HG03139 (cell line): ENCODE measurements around the gene CCDC85C.

ENCODE experiments used
- ATAC-seq: cut with Tn5 transposase; IDR thresholded peaks from one replicate; pipeline ENCODE4 v1.9.1; 2021; ENCODE audit not compliant: unreplicated experiment

The CCDC85C gene

DNA sequence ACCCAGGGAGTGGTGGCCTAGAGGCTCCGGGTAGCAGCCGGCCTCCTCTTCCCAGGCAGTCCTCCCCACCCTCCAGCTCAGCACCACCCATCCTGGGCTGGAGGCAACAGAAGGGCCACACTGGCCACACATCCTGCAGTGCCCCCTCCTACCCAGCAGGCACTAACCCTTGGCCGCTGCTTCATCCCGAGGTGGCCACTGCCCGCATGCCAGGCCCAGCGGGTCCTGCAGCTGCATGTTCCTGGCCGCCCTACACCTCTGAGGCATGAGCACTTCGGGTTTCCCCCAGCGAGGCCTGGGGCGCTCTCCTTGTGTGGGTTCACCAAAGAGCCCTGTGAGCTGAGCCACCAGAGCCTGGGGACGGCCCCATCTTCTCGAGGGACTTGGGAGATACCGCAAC lies 61.4 kb downstream of the CCDC85C start:
- no peak for ATAC-seq

DNA sequence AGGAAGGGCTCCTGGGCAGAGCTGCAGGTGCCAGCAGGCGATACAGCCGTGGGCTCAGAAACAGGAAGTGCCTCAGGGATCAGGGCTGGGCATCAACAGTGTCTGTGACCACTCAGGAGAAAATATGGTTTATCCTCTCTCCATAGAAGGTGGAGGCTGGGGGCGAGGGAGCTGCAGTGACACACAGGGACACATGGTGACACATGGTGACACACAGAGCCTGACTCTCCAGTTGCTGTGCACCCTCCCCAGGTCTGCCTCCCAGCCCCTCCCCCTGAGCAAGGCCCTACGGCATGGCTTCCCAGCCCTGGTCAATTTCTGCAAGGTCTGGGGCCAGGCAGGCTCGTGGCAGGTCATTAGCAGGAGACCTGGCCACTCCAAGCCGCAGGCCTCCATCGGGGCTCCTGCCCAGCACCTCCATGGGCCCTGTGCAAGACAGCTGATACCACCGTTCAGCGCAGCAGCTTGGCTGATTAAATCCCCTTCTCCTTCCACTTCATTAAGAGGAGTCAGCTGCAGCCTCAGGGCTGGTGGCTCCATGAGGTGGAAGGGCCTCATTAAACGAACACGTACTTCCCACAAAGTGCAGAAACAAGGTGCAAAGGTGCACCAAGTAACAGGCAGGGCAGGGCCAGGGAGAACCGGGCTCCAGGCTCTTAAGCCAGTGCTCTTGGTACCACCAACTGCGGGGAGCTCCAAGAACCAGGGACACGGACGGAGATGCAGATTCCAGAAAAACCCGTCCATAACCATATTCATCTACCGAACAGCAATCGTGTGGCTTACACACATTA lies 62.1 kb downstream of the CCDC85C start:
- ATAC-seq: no peak

DNA sequence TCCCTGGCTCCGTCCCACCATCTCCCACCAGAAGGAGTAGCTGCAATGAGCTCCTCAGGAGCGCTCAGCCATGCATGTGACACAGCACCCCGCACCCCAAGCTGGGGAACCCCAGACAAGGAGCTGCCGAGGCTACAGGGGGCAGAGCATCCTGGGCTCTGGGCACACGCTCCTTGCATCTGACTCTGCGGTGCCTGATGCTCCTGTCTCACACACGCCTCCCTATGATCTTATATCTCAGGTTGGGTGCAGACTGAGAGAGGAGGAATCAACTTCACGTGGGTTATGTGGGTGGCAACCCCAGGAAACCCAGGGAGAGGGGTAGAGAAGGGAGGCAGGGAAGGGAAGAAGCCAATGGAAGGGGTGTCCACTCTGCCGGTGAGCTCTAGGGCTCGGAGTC lies 62.8 kb downstream of the CCDC85C start:
- ATAC-seq: no peak

DNA sequence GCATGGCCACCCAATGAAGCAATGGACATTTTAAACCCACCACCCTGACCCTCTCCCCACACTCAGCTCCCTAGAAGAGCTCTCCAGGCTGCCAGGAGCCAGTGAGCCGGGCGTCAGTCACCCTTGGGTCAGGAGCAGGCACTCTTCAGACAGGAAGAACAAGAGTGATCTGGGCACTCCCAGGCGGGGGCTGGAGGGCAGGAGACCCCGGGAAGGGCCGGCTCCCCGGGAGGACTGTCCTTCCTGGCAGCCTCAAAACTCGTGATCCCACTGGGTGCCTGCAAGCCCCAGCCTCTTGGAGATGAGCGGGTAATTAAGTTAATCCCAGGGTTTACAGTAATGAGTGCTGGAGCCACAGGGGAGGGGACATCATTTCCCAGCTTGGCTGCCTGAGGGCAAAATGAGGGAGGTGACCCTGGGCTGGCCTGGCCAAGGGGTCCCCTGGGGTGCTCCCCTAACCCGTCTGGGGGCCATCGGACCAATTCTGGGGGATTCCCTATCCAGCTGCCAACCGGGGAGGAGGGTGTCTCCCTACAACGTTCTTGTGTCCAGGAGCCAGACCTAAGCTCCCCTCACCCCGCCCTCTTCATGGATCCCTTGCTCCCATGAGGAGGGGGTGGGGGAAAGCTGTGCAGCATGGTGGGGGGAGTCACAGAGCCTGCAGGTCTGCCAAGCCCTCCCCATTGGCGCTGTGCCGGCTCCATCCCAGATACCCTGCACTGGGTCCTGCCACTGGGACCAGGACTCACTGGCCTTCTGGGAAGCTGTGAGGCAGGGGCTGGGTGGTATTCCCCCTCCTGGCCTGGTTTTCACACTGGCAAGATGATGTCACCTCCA lies 63.6 kb downstream of the CCDC85C start:
- ATAC-seq: no peak

- ATAC-seq: no peak
Observed at GRCh38 chr14:99539491-99539890, 64.5 kb downstream of the CCDC85C start.

- no peak for ATAC-seq
Observed at GRCh38 chr14:99538733-99539132, 65.3 kb downstream of the CCDC85C start.

GRCh38 chr14:99538275-99538674 lies 65.7 kb downstream of the CCDC85C start:
- ATAC-seq: no peak

GRCh38 chr14:99537399-99537798 lies 66.6 kb downstream of the CCDC85C start:
- ATAC-seq: no peak

GRCh38 chr14:99535908-99536778 lies 67.9 kb downstream of the CCDC85C start:
- ATAC-seq: no peak

DNA sequence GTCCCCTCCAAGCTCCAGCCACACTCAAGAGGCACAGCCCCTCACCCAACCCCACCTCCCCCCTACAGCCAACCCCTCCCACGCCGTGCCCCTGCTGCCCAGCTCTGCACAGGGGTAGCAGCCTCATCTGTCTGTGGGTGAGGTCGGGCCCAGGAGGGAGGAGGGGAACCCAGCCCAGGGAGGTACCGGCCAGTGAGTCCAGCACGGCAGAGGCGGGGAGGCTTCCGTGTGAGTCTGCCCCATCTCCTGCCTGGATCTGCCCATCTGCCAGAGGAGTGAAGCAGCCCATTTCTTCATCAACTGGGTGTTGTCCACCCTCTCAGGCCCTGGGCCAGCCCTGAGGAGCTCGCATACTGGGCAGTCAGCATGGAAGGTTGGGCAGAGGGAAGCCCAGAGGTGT lies 68.6 kb downstream of the CCDC85C start:
- no peak for ATAC-seq

DNA sequence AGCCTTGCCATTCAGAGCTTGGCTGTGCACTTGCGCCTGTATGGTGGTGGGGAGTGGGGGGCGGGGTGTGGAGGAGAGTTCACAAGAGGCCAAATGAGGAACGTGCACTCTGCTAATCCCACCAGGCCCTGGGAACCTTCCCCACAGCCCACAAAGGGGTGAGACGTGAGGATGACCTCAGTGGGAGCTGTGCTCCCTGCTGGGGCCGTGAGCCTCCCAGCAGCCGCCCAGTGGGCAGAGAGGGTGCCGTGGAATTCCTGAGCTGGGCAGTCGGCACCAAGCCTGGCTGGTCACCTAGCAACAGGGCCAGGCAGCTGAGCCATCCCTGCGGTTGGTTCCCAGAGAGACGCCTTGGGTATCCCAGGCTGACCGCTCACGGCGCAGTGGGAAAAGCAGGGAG lies 69.1 kb downstream of the CCDC85C start:
- no peak for ATAC-seq

DNA sequence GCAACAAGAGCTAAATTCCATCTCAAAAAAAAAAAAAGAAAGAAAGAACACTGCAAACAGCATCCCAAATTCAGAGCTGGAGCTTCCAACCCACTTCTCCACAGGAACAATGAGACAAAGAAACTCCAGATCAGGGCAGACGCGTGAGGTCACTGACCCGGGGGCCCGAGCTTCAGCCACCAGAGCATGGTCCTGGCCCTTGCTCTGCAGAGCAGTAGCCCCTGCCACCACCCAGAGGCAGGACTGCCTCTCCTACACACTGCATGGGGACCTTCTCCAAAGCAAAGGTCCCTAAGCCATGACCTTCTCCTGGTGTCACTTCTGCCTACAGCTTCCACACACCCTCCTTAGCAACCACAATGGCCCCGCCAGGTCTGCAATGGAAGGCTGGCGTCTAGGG lies 69.7 kb downstream of the CCDC85C start:
- ATAC-seq: no peak

GRCh38 chr14:99532310-99532709 lies 71.7 kb downstream of the CCDC85C start:
- ATAC-seq: no peak

DNA sequence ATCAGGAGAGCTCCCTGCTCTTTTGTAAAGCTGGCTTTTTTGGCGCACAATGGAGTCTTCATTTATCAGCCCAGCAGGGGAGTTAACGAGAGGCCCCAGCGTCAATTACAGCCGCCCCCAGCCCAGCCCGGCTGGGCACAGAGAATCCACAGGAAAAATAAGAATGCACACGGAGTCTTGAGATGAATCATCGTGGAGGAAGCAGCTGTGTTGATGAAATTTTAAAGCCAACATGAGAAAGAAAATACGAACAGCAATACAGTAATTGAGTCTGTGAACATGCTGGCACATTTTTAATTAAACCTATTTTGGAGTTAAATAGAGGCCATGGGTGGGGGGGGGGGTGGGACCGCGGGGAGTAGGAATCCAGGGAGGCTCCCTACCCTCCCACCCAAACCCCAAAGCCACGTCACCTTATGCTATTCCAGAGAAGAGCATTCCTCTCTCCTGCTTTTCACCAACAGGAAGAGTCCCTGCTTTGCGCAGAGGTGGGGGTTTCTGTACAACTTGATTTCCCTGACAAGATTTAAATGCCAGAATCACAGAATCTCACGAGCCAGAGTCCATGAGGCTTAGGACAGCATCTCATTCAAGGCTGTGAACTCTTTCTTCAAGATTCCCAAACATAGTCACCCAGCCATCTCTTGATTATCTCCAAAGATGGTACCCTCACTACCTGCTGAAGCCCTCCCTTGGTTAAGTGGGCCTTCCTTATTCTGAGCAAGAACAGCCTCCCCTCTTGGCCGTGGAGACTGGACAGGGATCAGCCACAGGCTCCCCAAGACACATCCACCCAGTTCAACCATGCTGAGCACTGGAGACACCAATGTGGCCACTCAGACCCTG lies 72.5 kb downstream of the CCDC85C start:
- ATAC-seq: no peak

- ATAC-seq: no peak
Observed at GRCh38 chr14:99530407-99531155, 73.4 kb downstream of the CCDC85C start.

- no peak for ATAC-seq
Observed at GRCh38 chr14:99529899-99530298, 74.1 kb downstream of the CCDC85C start.

- ATAC-seq: no peak
Observed at GRCh38 chr14:99527427-99528076, 76.5 kb downstream of the CCDC85C start.

GRCh38 chr14:99527026-99527425 lies 77.0 kb downstream of the CCDC85C start:
- no peak for ATAC-seq

- no peak for ATAC-seq
Observed at GRCh38 chr14:99525699-99526080, 78.3 kb downstream of the CCDC85C start.
